Measurements from ENCODE around the gene FOXL2NB.
"Not testable (repeated sequence)": the region's sequence is repeated elsewhere in the genome, so short reads cannot be mapped to it uniquely, and the experiment has no call there.

The FOXL2NB gene

DNA sequence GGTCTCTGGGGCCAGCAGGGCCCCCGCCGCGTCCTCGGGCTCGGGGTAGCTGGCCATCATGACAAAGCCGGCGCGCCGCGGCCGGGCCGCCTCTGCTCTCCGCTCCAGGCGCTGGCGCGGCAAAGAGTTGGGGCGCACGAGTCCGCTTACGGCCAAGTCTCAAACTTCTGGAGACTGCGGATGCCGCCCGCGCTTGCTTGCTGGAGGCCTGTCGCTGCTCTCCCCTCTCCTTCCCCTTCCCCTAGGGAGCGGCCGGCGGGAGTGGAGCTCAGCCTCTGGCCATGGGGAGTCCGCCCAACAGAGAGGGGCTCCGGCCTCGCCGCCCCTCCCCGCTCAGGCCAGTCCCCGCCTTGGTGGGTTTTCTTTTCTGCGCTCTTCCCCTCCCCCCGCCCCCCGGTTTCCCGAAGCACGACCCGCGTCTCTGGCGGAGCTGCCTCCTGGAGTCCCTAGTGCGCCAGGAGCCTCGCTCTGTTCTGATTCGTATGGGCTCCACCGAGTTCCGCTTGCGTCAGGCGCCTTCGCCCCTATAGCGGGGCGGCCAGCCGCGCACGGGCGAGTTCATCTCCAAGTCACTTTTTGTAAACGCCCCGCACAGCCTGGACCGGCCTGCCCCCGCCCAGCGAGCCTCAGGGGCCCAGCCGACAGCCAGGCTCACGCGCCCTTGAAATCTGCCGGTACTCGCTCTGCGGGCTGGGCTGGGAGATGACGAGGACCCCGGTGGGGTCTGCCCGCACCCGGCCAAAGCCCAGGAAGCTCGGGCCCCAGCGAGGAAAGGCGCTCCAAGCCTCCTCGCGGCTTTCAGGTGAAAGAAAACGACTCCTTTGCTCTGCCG lies at the start of gene FOXL2NB, which contains the start of gene FOXL2:
Gene FOXL2NB, plus strand, starts transcription at position 555 of the 832 bp plus-strand sequence. Its CDS starts 148 bp downstream, at position 703.
Gene FOXL2, minus strand, starts transcription at position 475 of the 832 bp plus-strand sequence. Its CDS starts 415 bp downstream, at position 60.
- no peak for DNase-seq (ENCODE audit: low read depth in 2 of 2)

DNA sequence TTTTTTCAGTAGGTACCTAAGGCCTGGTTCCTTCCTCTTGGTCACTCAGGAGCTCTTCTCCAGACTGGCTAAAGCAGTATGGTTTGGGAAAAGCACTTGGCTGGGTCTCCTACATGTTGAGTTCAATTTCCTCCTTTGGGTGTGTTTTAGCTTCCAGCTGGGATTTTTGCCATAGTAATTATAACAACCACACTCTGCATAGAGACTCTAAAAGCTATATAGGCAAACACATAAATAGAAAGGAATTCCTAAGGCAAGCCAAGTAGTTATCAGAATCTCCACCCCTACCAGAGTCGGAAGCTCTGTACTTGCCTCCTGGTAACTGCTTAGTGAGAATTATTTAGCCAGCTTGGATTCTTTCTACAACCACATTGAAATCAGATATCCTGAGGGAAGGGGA lies 48.7 kb upstream of the FOXL2NB start:
- DNase-seq (ENCODE audit: low read depth in 2 of 2): no peak

DNA sequence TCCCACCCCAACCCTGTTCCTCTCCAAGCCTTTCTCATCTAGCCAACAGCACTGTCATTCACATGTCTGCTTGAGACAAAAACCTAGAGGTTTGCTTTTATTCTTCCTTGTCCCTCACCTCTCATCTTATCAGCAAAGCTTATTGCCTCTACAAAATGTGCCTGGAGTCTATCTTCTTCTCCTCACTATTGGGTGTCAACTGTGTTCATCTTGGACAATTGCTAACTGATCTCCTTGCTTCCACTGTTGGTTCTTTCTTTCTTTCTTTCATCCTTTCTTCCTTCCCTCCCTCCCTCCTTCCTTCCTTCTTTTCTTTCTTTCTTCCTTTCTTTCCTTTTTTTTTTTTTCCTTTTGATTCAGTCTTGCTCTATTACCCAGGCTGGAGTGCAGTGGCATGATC lies 48.3 kb upstream of the FOXL2NB start:
- no peak for DNase-seq (ENCODE audit: low read depth in 2 of 2)

DNA sequence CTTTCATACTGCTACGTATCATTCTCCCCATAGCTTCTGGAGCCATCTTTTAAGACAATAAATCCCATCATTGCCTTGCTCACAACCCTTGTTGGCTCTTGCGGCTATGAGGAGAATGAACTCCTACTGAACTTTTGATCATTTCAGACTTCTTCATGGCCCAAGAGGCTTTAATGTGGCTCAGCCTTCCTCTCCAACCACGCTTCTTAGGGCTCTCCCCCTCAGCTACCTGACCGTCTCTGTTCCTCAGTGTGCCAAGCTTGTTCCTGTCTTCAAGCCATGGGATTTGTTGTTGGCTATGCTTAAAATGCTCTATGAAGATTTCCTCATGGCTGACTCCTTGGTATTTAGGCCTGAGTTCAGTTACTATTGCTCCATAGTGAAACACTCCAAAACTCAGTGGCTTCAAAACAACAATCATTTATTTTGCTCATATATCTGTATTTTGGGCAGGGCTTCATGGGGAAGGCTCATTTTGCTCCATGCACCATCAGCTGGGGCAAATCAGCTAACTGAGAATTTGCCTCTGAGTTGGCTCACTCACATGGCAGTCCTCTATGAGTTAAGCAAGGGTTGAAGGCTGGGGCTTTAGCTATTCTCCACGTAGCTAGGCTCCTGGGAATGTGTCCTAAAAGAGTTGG lies 47.5 kb upstream of the FOXL2NB start:
- DNase-seq (ENCODE audit: low read depth in 2 of 2): no peak

DNA sequence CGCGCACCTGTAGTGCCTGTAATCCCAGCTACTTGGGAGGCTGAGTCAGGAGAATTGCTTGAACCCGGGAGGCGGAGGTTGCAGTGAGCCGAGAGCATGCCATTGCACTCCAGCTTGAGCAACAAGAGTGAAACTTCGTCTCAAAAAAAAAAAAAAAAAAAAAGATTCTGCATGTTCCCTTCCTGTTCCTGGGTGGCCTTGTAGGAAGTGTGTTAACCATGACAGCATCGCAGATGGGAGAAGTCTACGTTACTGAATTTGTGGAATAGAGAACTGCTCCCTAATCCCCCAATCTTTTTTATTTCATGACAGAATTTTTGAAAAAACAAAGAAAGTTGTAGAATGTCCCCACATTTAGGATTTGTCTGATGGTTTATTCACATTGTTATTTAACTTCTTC lies 45.5 kb upstream of the FOXL2NB start:
- no peak for DNase-seq (ENCODE audit: low read depth in 2 of 2)

DNA sequence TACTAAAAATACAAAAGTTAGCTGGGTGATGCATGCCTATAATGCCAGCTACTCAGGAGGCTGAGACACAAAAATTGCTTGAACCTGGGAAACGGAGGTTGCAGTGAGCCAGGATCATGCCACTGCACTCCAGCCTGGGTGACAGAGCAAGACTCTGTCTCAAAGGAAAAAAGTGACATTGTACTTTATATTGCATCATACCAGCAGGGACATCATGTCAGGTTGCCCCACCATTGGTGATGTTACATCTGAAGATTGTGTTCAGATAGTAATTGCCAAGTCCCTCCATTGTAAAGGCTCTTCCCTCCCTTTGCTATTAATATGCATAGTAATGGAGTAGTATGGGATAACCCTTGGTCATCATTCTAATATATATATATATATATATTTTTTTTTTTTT lies 44.8 kb upstream of the FOXL2NB start:
- no peak for DNase-seq (ENCODE audit: low read depth in 2 of 2)

DNA sequence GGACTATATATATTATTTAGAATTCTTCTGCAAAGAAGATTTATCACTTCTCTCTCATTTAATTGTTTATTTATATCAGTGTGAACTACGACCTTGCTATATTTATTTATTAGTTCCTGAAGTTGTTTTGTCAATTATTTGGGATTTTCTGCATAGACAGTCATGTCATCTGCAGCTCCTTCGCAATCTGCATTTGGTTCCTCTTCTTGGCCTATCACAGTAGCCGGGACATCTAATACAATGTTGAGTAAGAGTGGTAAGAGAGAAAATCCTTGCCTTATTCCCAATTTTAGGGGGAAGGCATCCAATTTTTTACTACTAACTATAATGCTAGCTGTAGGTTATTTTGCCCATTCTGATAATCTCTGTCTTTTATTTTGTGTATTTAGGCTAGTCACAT lies 39.5 kb upstream of the FOXL2NB start:
- no peak for DNase-seq (ENCODE audit: low read depth in 2 of 2)

DNA sequence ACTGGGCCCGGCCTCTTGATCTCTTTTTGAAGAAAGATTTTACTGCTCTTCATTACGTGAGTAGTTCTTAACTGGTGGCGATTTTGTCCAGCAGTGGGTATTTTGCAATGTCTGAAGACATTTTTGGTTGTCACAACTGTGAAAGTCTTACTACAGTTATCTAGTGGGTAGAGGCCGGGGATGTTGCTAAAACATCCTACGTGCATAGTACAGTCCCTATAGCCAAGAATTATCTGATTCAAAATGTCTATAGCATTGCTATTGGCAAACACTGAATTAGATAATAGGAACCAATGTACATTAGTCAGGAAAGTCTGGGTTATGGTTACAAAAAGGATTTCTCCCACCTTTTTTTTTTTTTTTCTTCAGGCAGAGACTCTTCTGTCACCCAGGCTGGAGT lies 38.2 kb upstream of the FOXL2NB start:
- DNase-seq (ENCODE audit: low read depth in 2 of 2): no peak

DNA sequence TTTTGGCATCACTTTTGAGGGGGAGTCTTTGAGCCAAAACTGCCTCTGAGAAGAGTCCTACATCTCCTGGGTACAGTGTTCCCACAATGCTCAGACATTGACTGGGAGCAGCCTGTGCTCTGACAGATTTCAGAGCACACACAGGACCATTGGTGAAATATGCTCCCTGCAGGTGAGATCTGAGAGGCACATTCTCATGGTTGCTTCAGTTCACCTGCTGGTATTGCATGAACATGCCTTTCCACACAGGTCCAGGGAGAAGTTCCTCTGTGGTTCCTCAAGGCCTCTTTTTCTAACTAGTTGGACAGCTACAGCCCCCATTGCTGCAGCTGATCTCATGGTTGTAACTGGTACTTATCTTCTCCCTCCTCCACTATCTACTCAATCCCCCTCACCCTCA lies 37.1 kb upstream of the FOXL2NB start:
- DNase-seq (ENCODE audit: low read depth in 2 of 2): no peak

DNA sequence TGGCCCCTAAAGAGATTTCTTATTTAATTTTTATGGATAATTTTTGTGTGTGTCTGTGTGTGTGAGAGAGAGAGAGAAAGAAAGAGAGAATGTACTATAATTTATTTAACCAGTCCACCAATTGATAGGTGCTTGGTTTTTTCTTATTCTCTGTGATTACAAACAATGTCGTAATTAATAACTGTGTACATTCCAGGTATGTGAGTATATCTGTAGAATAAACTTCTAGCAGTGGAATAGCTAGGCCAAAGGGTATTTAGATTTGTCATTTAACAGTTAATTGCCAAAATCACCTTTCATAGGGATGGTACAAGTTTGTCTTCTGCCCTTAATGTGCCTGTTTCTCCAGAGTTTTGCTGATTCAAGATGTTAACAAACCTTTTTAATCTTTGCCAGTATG lies 35.4 kb upstream of the FOXL2NB start:
- no peak for DNase-seq (ENCODE audit: low read depth in 2 of 2)

DNA sequence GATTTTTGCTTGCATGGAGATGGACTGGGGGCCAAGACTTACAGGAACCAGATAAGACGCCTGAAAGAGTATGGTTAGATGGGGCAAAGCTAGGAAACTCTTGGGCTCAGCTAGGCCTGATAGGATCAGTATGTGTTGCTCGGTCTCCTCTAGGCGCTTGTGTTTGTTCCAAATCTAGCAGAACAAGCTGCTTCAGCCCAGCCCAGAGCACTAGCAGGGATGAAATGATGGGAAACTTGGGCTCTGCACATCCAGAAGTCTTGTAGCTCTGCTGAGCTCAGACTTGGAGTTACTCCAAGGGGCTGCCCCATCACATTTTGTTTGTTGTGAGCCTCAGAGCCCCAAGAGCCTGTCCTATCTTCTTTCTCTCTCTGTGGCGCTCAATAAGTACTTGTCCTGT lies 34.8 kb upstream of the FOXL2NB start:
- no peak for DNase-seq (ENCODE audit: low read depth in 2 of 2)

DNA sequence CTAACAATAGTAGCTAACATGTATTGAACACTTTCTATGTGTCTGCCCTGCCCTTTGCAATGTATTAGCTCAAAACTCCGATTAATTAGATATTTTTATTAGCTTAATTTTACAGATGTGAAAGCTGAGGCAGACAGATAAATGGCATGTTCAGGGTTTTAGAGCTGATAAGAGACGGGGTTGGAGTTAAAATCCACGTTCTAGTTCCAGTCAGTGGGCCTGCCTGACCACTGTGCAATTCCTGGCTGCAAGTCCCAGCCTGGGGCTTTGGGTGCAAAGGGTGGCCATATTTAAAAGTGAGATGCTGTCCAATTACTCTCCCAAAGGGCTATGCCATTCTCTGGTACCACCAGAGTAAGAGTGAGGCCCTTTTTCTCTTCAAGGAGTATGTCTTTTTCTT lies 33.3 kb upstream of the FOXL2NB start:
- no peak for DNase-seq (ENCODE audit: low read depth in 2 of 2)

DNA sequence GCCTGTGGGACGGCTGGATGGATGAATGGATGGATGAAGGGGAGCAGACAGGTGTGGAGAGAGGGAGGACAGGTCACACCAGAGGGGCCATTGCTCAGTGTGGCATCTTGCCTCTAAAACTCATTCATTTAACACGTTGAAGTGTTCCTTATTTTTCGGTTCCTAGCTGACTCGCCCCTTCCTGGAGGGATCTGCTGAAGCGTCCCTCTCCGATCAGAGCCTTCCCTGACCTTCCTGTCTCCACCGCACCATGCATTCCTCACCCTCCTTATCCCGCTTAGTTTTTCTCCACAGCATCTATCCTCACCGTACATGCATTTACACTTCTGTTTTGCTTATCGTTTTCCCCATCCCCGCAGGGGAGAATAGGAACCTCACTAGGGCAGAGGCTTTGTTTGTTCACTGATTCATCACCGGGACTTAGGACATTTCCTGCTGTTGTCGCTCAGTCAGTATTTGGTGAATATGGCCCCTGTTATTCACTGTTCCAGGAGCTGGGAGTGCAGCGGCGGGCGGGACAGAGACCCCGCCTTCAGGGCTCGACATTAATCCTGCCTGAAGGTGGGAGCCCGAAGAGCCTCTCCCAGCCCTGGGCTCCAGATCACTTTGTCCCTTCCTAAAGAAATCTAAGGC lies 32.0 kb upstream of the FOXL2NB start:
- DNase-seq (ENCODE audit: low read depth in 2 of 2): no peak

DNA sequence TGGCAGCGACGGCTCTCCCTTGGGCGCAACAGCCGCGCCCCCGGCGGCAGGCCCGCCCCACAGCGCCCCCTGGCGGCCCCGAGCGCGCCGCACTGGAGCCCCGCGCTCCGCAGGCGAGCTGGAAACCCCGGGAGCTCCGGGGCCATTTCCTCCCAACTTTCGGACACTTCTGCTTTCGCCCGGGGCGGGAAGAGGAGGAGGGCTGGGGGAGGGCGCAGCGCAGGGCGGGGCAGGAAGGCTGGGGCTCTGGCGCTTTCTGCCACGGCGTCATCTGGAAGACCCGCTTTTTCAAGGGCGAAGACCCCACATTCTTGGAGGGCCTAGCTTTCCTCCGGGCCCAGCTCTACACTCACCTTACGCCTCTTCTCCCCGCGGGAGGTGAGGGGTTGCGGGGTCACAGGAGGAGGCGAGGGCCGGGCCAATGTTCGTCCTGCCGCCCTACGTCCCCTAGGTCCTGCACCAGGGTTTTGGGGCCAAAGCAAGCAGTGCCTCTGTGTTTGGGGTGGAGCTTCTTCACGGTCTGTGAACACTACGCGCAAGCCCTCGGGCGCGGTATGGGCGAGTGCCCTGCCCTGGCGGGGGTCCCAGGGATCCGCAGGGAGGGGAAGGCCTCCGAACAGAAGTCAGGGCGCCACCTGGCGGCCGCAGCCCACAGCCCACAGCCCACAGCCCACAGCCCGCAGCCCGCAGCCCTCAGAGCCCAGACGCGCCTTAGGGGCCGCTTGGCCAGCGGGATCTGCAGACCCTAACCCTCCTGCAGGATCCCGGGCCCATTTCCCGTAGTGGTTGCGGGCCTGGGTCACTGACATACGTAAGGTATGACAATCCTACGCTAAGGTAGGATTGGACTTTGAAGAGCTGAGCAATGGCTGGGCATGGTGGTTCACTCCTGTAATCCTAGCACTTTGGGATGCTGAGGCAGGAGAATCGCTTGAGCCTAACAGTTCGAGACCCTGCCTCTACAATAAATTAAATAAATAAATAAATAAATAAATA lies 31.2 kb upstream of the FOXL2NB start:
- DNase-seq (ENCODE audit: low read depth in 2 of 2): peak; percentile 70 to 76

DNA sequence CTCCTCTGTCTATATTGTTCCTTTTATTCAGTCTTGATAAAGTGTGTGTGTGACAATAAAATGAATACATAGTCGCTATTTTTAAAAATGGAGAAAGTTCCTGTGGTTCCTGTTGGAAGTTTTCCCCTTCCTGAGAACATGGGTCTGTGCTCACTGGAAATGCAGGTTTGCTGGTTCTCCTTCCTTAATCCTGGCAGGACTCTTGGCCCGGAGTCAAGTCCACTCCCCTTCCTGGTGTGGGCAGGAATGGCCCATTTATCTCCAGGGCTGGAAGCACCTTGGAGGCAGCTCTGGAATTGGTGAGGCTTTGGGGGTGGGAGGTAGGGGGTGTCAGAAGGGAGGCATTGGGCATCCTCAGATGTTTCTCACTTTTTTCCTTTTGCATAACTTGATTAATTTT lies 30.2 kb upstream of the FOXL2NB start:
- no peak for DNase-seq (ENCODE audit: low read depth in 2 of 2)

DNA sequence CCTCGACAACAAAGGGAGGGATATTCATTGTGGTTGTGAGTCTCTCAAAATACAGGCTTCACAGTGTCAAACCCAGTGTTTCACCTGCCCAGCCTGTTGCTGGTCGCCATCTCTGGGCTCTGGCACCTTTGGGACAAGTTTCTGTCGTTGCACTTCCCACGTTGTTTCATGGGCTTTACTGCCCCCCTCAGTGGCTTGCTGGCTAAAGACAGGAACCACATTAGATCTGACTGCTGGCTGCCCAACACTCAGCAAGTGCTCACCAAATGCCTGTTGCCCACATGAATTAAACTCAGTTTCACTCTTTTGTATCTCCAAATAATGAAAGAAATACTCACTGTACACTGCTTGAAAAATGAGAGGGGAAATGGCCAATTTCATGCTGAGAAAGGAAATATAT lies 27.7 kb upstream of the FOXL2NB start:
- no peak for DNase-seq (ENCODE audit: low read depth in 2 of 2)

DNA sequence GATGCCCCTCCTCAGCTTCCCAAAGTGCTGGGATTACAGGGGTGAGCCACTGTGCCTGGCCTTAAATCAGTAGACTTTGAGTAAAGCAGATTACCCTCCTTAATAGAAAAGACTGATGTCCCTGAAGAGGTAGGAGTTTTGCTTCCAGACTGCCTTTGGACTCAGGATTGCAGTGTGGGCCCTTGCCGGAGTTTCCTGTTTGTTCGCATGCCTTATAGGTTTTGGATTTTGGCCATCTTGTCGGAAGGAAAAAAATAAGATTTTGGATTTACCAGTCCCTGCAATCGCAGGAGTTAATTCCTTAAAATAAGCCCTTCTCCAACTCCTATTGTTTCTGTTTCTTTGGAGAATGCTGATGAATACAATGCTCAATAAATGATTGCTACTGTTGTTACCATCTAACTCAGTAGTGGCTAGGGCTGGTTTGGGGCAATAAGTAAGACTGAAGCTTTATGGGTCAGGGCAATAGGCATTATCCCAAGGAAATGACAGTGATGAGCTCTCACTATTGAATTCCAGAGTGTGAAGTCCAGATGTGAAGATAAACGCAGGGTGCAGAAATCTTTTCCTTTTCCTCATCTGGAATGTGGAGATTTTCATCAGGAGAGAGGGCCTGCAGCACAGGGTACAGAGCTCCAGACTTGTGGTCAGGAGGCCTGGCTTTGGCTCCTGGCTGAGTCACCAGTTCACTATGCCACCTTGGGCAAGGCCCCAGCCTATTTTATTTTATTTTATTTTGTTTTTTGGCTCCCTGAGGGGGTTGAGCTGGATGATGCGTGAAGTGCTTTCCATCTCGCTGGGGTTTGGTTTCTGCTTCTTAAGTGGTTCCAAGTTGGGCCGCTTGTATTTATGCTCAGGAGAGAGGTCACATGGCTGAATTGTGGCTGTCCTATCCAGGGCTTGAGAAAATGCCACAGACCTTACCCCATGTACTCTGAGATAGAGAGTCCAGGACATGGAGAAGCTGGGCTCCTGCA lies 25.4 kb upstream of the FOXL2NB start:
- DNase-seq (ENCODE audit: low read depth in 2 of 2): no peak

DNA sequence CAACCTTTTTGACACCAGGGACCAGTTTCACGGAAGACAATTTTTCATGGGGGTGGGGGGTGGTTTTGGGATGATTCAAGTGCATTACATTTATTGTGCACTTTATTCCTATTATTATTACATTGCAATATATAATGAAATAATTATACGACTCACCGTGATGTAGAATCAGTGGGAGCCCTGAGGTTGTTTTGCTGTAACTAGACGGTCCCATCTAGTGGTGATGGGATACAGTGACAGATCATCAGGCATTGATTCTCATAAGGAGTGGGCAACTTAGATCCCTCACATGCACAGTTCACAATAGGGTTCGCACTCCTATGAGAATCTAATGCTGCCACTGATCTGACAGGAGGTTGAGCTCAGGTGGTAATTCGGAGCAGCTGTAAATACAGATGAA lies 24.6 kb upstream of the FOXL2NB start:
- DNase-seq (ENCODE audit: low read depth in 2 of 2): not testable (repeated sequence)

DNA sequence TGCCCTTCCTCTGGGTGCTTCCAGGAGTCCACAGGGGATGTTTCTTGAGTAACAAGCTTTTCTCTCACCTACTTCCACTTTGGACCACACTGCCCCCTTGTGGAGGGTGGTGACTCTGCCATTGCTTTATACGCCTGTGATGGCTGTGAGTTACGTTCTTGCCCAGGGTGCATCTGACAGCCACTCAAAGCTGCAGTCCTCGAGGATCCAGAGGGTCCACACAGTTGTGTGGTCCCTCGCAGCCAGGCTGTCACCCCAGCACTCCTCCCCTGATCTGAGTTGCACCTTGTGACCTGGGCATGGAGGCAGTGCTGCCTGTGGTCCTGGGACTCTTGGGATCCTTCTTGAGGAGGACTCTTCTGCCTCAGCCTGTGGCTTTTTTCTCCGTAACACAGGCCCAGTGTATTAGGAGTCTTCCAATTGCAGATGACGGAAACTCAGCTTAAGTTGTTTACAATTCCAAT lies 23.5 kb upstream of the FOXL2NB start:
- DNase-seq (ENCODE audit: low read depth in 2 of 2): peak; percentile 82 to 83

DNA sequence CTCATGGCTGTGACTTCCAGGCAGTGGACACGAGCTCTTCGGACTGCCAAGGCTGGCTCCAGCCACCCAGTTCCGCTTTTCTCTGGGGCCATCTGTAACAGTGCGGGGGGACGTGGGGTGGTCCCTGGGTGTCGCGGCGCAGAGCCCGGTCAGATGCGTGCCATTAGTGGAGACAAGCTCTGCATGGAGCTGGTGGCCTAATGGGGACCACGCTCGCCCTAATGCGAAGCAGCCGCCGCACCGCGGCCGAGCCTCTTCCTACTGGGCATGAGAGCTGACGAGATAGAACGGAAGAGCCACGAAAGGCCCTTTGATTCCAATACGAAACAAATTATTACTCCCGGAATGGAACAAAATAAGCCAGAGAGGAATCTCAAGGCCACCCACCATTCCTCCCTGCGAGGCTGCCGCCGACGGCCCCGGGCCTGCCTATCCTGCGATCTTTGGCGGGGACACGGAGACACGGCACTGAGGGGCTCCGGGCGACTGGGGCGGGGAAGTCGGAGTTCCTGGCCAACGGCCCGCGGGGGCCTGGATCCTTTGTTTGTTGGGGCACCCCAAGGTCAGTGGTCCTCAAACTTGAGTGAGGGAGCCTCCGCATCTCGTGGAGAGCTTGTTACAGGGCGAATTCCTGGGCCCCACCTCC lies 18.2 kb upstream of the FOXL2NB start:
- no peak for DNase-seq (ENCODE audit: low read depth in 2 of 2)
